Activated T-cell treated with anti-CD3 and anti-CD28 coated beads for 4 hours (primary cell): Measurements from ENCODE around the gene DIO3.
"Not testable (repeated sequence)": the region's sequence is repeated elsewhere in the genome, so short reads cannot be mapped to it uniquely, and the experiment has no call there.

Experiments used
- DNase-seq: peaks from one replicate; pipeline ENCODE4 v3.0.0-alpha.2; 2020

Gene DIO3

DNA sequence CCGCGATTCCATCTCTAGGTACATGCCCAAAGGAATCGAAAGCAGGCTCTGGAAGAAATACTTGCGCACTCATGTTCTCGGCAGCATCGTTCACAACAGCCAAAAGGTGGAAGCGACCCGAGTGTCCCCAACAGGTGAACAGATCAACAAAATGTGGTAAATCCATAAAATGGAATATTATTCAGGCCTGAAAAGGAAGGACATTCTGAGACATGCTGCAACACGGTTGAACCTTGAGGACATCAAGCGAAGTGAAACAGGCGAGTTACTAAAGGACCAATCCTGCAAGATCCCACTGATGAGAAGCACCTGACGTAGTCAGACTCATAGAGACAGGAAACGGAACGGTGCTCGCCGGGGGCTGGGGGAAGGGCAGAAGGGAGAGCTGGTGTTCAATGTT is 17.5 kb upstream of the DIO3 start:
- no peak for DNase-seq

GRCh38 chr14:101544550-101544949 is 16.7 kb upstream of the DIO3 start:
- DNase-seq, result no peak

- no peak for DNase-seq
Observed at GRCh38 chr14:101546706-101547105, 14.6 kb upstream of the DIO3 start.

DNA sequence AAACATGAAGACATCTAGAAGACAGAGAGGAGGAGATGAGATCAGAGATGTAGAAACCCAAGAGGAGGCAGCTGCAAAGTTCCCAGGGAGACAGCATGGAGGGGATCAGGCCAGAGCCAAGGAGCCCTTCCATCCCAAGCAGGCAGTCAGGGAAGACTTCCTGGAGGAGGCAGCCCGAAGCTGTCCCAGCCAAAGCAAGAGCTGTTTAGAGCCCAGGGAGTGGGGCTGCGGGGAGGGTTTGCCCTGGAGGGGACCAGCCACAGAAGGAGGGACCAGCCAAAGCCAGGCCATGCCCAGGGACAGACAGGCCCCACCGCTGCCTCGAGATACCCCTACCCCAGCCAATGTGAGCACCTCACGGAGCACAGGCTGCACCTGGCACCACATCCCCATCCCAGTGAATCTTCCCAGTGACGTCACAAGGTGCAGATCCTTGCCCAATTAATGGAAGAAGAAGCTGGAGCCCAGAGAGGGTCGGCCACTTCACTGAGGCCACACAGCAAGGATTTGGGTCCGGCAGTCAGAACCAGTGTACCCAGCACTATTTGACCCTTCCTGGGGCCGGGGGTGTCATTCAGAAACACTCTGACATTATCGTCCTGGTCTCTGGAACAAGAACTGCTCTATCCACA is 14.1 kb upstream of the DIO3 start:
- DNase-seq, result no peak

GRCh38 chr14:101547961-101548669 is 13.2 kb upstream of the DIO3 start:
- no peak for DNase-seq

GRCh38 chr14:101548710-101549109 is 12.6 kb upstream of the DIO3 start:
- DNase-seq, result no peak

GRCh38 chr14:101549154-101549553 is 12.1 kb upstream of the DIO3 start:
- no peak for DNase-seq

- not testable (repeated sequence) for DNase-seq
Observed at GRCh38 chr14:101550202-101550912, 10.9 kb upstream of the DIO3 start.

- no peak for DNase-seq
Observed at GRCh38 chr14:101551729-101552595, 9.3 kb upstream of the DIO3 start.

- DNase-seq, result no peak
Observed at GRCh38 chr14:101552786-101553231, 8.5 kb upstream of the DIO3 start.

- DNase-seq, result no peak
Observed at GRCh38 chr14:101553393-101553792, 7.9 kb upstream of the DIO3 start.

GRCh38 chr14:101553931-101554330 is 7.4 kb upstream of the DIO3 start:
- DNase-seq, result no peak

DNA sequence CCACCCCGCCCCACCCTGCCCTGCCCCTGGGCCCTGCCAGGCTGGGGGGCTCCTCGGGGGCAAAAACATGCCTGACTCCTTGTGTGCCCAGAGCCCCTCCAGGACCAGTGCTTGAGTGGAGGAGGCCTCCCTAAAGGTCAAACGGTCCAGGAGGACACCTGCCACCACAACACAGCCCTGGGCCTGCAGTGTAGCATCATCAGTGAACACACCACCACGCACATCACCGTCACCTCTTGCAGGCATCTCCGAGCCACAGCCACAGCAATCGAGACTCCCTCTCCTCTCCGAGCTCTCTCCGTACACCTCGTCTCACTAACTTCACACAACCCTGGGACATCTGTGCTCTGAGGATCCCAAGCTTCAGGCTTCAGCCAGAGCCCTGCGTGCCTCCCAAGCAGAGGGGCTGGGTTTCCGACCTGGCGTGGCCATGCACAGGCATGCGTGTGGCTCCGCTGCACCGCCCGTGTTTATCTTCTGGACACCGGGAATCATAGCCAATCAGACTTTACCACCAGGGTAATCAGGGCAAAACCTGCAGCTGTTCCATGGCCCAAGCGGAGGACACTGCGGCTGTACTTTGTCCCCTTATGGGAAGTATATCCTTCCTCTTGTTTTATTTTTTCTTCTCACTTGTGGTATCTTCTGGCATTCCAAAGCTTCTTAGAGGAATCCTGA is 6.2 kb upstream of the DIO3 start:
- no peak for DNase-seq

DNA sequence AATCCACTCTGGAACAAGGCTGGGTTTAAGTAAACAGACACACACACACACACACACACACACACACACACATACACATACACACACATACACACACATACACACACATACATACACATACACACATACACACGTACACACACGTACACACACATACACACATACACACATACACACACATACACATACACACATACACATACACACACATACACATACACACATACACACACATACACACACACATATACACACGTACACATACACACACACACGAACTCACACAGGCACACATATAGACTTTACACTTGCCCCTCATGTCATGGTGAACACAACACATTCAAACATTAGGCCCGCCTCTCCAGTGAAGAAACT is 5.6 kb upstream of the DIO3 start:
- not testable (repeated sequence) for DNase-seq

DNA sequence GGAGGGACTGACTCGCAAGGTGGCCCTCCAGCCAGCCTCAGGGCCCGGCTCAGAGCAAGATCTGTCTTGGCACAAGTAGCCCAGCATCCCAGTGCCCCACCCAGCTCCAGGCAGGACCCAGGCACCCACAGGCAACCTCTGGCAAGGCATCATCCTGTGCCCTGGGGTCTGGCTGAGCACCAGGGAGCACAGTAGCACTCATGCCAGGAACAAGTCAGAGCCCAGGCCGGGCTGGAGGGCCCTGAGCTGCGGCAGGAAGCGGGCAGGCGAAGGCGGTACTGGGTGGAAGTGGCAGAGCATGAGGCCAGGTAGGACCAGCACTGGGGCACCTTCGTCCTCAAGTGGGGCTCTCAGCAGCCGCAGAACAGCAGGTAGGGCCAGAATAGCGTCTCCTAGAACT is 5.2 kb upstream of the DIO3 start:
- DNase-seq, result no peak

- DNase-seq, result no peak
Observed at GRCh38 chr14:101556566-101557320, 4.6 kb upstream of the DIO3 start.

DNA sequence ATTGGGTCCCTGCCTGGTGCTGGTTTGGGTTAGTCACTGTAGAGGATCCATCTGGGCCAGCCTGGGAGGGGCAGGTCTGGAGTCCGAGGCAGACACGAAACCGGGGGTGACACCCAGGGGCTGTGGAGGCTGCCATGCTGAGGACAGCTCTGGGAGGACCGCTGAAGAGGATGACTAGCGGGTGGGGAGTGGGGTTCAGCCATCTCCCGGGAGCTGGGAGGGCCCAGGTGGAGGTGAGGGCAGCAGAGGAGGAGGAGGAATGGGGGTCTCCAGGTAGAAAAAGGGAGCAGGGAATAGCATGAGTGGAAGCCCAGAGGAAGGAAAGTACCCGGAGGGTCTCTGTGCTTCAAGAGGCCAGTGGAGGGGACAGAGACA is 4.0 kb upstream of the DIO3 start:
- no peak for DNase-seq

GRCh38 chr14:101557811-101558738 is 3.2 kb upstream of the DIO3 start:
- DNase-seq, result no peak

DNA sequence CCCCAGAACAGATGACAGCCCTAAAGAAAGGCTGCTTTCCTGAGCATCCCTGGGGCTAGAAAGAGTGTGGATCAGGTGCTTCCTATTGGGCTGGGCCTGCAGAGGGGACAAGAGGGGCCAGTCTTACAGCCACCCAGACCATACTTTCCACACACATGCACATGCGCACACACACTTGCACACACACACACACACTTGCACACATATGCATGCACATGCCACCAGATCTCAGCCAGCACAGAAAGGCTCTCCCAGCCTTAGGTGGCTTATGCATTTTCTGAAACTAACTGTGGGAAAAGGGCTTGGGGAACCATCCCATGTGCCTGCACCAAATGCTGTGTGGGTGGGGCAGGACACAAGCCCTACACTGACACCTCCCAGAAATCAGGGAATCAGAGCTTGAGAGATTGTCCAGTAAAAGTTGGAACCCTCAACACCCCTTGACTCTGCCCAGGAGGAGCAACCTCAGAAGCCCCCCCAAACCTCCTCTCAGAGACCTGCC is 2.5 kb upstream of the DIO3 start:
- no peak for DNase-seq

GRCh38 chr14:101559250-101559623 is 2.1 kb upstream of the DIO3 start:
- DNase-seq, result no peak
